Muscle of arm (tissue), 12 donors: ENCODE data around the gene SORCS2. TPM values are rescaled to one million over a fixed set of nuclear protein-coding genes. Genes with fewer than 3 reads are reported as not detected.

Experiments
- DNase-seq: peaks from one replicate; pipeline ENCODE4 v3.0.0-alpha.2; 2013
- polyA plus RNA-seq, 12 donors: library from polyadenylated mRNA; unstranded; fragments of 120-200 nt; gene quantifications; one replicate each; pipeline ENCODE4 v1.2.1, GENCODE V29; 2013; ENCODE audit not compliant: insufficient read length in 12 of 12

Gene SORCS2
- polyA plus RNA-seq, 12 donors: 5.6 to 18.2 (median 8.3) TPM; not detected in 1

- DNase-seq: no peak
Observed at GRCh38 chr4:7411491-7411890, 219.2 kb downstream of the SORCS2 start.

GRCh38 chr4:7411896-7412553 is 219.7 kb downstream of the SORCS2 start:
- DNase-seq: no peak

- no peak for DNase-seq
Observed at GRCh38 chr4:7412554-7412912, 220.2 kb downstream of the SORCS2 start.

- DNase-seq: no peak
Observed at GRCh38 chr4:7414046-7414445, 221.7 kb downstream of the SORCS2 start.

- DNase-seq: no peak
Observed at GRCh38 chr4:7414736-7415510, 222.6 kb downstream of the SORCS2 start.

GRCh38 chr4:7415927-7416686 is 223.8 kb downstream of the SORCS2 start:
- no peak for DNase-seq

GRCh38 chr4:7416745-7417432 is 224.6 kb downstream of the SORCS2 start:
- DNase-seq: no peak

- DNase-seq: no peak
Observed at GRCh38 chr4:7417639-7418038, 225.3 kb downstream of the SORCS2 start.

GRCh38 chr4:7418131-7418943 is 226.0 kb downstream of the SORCS2 start:
- no peak for DNase-seq

GRCh38 chr4:7419961-7420660 is 227.8 kb downstream of the SORCS2 start:
- DNase-seq: no peak

GRCh38 chr4:7420661-7421040 is 228.3 kb downstream of the SORCS2 start:
- no peak for DNase-seq

GRCh38 chr4:7421356-7422150 is 229.2 kb downstream of the SORCS2 start:
- DNase-seq: no peak

- DNase-seq: no peak
Observed at GRCh38 chr4:7422151-7422897, 230.0 kb downstream of the SORCS2 start.

- DNase-seq: no peak
Observed at GRCh38 chr4:7422898-7423180, 230.5 kb downstream of the SORCS2 start.

GRCh38 chr4:7423391-7423790 is 231.1 kb downstream of the SORCS2 start:
- no peak for DNase-seq

- peak; percentile 69 for DNase-seq
Observed at GRCh38 chr4:7423801-7424552, 231.6 kb downstream of the SORCS2 start.

GRCh38 chr4:7424553-7425111 is 232.3 kb downstream of the SORCS2 start:
- no peak for DNase-seq

GRCh38 chr4:7425124-7425523 is 232.8 kb downstream of the SORCS2 start:
- no peak for DNase-seq
